WTC11 (cell line): ENCODE data around the gene HES5.

ENCODE experiments used
- CTCF ChIP-seq: fragments of 200-600 bp; IDR thresholded peaks from 2 replicates; pipeline ENCODE4 v1.8.0; 2022; ENCODE audit warnings: antibody characterized with exemption
- MAX ChIP-seq: sonication (generic); formaldehyde crosslinking; IDR thresholded peaks from 2 replicates; pipeline ENCODE4 v1.8.0; 2022; ENCODE audit warnings: mild to moderate bottlenecking, missing genetic modification reagents
- MLX ChIP-seq: sonication (generic); formaldehyde crosslinking; IDR thresholded peaks from 2 replicates; pipeline ENCODE4 v1.8.1; 2023; ENCODE audit warnings: mild to moderate bottlenecking, missing genetic modification reagents, moderate library complexity

GRCh38 chr1:2494323-2494693 is 35.8 kb downstream of the HES5 start:
- no peak for TF ChIP-seq CTCF
- TF ChIP-seq MLX (CRISPR knock-in tag), result no peak
- TF ChIP-seq MAX (CRISPR knock-in tag), result no peak
